LNCaP clone FGC (cell line): ENCODE measurements around the gene SMPDL3A.

Source experiments
- DNase-seq: peaks from one replicate; pipeline ENCODE4 v3.0.0-alpha.2; 2011; ENCODE audit warnings: low read depth
- H3K4me3 ChIP-seq: 2 replicates; pipeline ENCODE4 v1.5.1; 2011; ENCODE audit warnings: mild to moderate bottlenecking, low read depth, low read length, control low read depth
- TF ChIP-seq, protein P1 (sequence below): IDR thresholded peaks from 2 replicates; pipeline ENCODE4 v1.5.1; 2012; ENCODE audit warnings: mild to moderate bottlenecking; ENCODE audit not compliant: control insufficient read depth, insufficient read depth; ENCODE audit errors: extremely low read depth

Gene SMPDL3A

DNA sequence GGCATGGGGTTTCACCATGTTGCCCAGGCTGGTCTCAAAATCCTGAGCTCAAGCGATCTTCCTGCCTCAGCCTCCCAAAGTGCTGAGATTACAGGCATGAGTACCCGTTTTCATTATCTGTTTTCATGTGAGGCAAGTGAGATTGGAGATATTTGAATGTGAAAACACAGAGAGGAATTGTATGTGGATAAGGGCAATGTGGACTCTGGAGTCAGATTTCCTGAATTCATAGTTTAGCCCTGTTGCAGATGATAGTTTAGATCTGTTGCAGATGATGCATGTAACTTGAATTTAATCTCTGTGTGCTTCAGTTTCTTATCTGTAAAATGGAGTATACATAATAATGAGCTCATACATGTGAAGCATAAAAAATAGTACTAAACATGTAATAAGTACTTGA lies 3.7 kb downstream of the SMPDL3A start:
- TF ChIP-seq, protein P1, sequence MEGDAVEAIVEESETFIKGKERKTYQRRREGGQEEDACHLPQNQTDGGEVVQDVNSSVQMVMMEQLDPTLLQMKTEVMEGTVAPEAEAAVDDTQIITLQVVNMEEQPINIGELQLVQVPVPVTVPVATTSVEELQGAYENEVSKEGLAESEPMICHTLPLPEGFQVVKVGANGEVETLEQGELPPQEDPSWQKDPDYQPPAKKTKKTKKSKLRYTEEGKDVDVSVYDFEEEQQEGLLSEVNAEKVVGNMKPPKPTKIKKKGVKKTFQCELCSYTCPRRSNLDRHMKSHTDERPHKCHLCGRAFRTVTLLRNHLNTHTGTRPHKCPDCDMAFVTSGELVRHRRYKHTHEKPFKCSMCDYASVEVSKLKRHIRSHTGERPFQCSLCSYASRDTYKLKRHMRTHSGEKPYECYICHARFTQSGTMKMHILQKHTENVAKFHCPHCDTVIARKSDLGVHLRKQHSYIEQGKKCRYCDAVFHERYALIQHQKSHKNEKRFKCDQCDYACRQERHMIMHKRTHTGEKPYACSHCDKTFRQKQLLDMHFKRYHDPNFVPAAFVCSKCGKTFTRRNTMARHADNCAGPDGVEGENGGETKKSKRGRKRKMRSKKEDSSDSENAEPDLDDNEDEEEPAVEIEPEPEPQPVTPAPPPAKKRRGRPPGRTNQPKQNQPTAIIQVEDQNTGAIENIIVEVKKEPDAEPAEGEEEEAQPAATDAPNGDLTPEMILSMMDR: no peak
- no peak for DNase-seq
- H3K4me3 ChIP-seq: no peak overlapping the region

DNA sequence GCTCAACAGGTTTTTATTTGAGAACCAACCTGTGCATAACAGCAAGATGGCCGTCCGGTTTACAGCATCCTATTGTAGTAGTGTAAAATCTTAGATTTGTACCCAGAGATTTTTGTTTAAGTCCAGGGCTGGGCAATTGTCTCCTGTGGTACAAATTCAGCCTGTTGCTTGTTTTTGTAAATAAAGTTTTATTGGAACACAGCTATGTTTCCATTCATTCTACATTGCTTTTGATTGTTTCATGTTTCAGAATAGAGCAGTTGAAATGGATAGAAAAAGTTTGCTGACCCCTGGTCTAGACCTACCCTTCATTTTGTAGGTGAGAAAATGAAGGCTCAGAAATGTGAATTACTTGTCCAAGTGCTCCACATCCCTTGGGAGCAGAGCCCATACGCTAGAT lies 8.5 kb downstream of the SMPDL3A start:
- H3K4me3 ChIP-seq: no peak overlapping the region
- TF ChIP-seq, protein P1: no peak
- no peak for DNase-seq

DNA sequence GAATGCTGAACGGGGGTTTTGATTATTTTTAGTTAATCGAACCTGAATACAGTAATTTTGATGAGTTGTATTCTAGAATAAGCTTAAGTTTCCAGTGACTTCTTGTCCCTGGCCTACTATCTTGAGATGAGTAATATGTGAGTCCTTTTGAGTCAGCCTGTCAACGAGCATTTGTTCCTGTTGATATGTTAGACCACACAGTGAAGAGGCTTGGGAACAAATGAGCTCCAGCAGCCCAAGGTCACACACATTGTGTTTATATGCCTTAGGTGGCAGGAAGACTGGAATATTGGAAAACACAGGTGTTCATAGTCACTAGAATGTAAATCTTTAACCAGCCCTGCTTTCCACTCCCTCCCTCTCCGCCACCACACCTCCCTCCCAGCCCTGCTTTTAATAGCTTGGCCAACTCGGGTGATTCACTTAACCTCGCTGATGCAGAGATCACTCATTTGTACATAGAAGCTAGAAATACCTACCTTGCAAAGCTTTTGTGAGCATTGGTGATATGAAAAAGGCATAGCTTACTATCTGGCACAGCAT lies 9.1 kb downstream of the SMPDL3A start:
- no peak for DNase-seq
- TF ChIP-seq, protein P1: no peak
- H3K4me3 ChIP-seq: no peak overlapping the region

DNA sequence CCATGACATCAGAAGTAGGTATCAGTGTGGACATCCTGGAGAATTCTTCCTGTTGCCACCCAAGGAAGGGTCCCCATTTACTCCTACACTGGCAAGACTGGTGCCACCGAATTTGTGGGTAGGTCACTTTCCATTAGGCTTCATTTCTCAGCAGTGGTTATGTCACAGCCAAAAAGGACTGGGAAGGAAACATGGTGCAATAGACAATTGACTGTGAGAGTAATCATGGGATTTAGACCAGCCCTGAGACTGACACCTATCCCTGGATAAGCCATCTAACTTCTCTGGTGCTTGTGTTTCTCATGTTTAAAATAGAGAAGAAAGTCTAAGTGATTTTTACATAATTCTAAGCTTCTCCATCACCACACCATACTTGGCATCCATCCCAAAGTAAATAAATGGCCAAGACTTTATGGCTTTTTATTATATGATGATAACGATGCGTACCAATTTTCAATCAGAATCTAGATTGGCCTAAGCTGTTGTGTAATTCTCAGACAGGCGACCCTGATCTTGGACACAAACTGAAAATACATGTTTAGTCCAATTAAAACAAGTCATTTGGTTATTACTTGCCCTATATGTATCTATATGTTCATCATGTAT lies 10.2 kb downstream of the SMPDL3A start:
- TF ChIP-seq, protein P1: no peak
- no peak overlapping the region for H3K4me3 ChIP-seq
- DNase-seq: no peak

DNA sequence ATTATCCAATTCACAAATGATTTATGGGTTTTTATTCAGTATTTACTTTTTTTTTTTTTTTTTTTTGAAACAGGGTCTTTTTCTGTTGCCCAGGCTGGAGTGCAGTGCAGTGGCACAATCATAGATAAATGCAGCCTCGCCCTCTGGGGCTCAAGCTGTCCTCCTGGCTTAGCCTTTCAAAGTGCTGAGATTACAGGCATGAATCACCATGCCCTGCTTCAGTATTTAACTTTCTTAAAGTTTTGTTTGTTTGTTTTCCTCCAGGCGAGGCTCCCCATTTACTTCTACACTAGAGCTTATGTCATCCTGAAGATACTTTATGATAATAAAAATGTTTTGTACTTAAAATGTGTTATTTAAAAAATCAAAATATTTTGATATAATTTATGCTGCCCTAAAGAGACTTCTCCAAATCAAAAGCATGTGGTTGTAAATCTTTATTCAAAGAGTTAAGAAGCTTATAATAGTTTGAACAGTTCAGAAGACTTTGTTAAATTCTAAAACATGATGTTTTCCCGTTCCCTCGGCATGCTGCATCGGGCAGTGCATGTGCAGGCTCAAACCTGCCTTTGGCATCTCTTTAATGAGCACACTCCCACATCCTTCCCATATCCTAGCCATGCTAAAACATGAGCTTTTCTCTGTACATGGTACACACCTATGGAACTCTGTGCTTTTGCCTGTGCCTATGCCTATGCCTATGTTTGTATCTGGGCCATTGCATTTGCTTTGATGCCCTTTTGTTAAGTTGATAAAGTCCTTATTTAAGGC lies 11.0 kb downstream of the SMPDL3A start:
- TF ChIP-seq, protein P1: no peak
- no peak overlapping the region for H3K4me3 ChIP-seq
- no peak for DNase-seq

DNA sequence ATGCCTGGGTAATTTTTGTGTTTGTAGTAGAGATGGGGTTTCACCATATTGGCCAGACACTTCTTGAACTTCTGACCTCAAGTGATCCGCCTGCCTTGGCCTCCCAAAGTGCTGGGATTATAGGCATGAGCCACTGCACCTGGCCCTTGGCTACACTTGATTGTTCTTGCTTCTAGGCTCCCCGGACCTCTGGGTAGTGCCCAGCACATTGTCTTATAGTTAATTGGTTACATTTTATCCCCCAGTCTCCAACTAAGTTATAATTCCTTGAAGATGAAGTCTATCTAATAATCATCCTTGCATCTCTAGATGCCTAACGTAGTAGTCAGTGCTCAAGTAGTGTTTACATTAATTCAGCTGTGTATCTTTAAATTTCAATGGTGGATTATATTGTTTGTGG lies 11.8 kb downstream of the SMPDL3A start:
- TF ChIP-seq, protein P1: no peak
- DNase-seq: no peak
- H3K4me3 ChIP-seq: no peak overlapping the region
